ENCODE data around the gene ZNF76. TPM values are rescaled to one million over a fixed set of nuclear protein-coding genes. Genes with fewer than 3 reads are reported as not detected.

The ZNF76 gene
- total and polyA plus RNA-seq, 2 of the 8 experiments (the other 6 are each of a cell fraction or from before 2014, with no cell fraction given): 17.9 to 23.9 TPM

GRCh38 chr6:35272005-35272404 is 12.5 kb downstream of the ZNF76 start (continued):
- TF ChIP-seq CHD7 (IDR thresholded peaks at IDR 0.05; ENCODE audit: insufficient replicate concordance, low read length) (no peak), MAFK (IDR thresholded peaks at IDR 0.05; ENCODE audit: low read depth, low read length) (no peak), FOSL1 (IDR thresholded peaks at IDR 0.05; ENCODE audit: insufficient read depth, low read depth, low read length) (no peak), TEAD4 (IDR thresholded peaks at IDR 0.05; ENCODE audit: low read depth, low read length) (no peak), TCF12 (IDR thresholded peaks at IDR 0.05; ENCODE audit: low read depth, low read length) (no peak), HDAC6 (IDR thresholded peaks at IDR 0.05; ENCODE audit: low read depth, low read length) (no peak), JUN (IDR thresholded peaks at IDR 0.05; ENCODE audit: low read depth, low read length) (no peak)
